Immature natural killer cell (primary cell): Measurements from ENCODE around the gene CFAP299. TPM values are rescaled to one million over a fixed set of nuclear protein-coding genes. Genes with fewer than 3 reads are reported as not detected.
"Not testable (repeated sequence)": the region's sequence is repeated elsewhere in the genome, so short reads cannot be mapped to it uniquely, and the experiment has no call there.

Experiments
- DNase-seq, 3 donors: peaks; one replicate each; pipeline ENCODE4 v3.0.0; 2022; ENCODE audit warnings: mixed read lengths in 1 of 3
- H3K27ac Mint-ChIP-seq, 6 donors: one replicate each; pipeline ENCODE4 v1.8.0; 2020; ENCODE audit warnings: mixed read lengths in 6 of 6, mild to moderate bottlenecking in 5 of 6, inconsistent platforms in 4 of 6, moderate library complexity in 3 of 6
- H3K27me3 Mint-ChIP-seq, 3 donors: one replicate each; pipeline ENCODE4 v1.8.0; 2020 to 2021; ENCODE audit warnings: low read depth in 3 of 3, mild to moderate bottlenecking in 3 of 3, mixed read lengths in 3 of 3, moderate library complexity in 3 of 3, inconsistent platforms in 1 of 3
- H3K36me3 Mint-ChIP-seq, 3 donors: one replicate each; pipeline ENCODE4 v1.8.0; 2020; ENCODE audit warnings: mixed read lengths in 3 of 3, inconsistent platforms in 2 of 3, mild to moderate bottlenecking in 2 of 3
- H3K4me1 Mint-ChIP-seq, 2 donors: one replicate each; pipeline ENCODE4 v1.8.0; 2020; ENCODE audit warnings: inconsistent platforms in 2 of 2, mild to moderate bottlenecking in 2 of 2, mixed read lengths in 2 of 2, moderate library complexity in 1 of 2
- H3K4me3 Mint-ChIP-seq, 5 donors: one replicate each; pipeline ENCODE4 v1.8.0; 2020; ENCODE audit warnings: mild to moderate bottlenecking in 5 of 5, mixed read lengths in 5 of 5, inconsistent platforms in 3 of 5, moderate library complexity in 3 of 5
- H3K9me3 Mint-ChIP-seq, 6 donors: one replicate each; pipeline ENCODE4 v1.8.0; 2020; ENCODE audit warnings: mild to moderate bottlenecking in 6 of 6, mixed read lengths in 6 of 6, inconsistent platforms in 4 of 6, moderate library complexity in 3 of 6
- polyA plus RNA-seq, 3 donors: library from polyadenylated mRNA; unstranded; fragments of 300-500 nt; fragmentation: Illumina TruSeq; gene quantifications; one replicate each; pipeline ENCODE4 v1.2.3, GENCODE V29; 2021

The CFAP299 gene
- polyA plus RNA-seq, 3 donors from 2014 or later, result 0.72 TPM; not detected in 2

- H3K27me3 Mint-ChIP-seq, result peaks cover 3 to 21% (median 4%) of the 10 kb centered on the region in 3 donors
- not testable (repeated sequence) for H3K27ac Mint-ChIP-seq, H3K36me3 Mint-ChIP-seq, H3K4me3 Mint-ChIP-seq, DNase-seq, H3K4me1 Mint-ChIP-seq
- peaks cover 11 to 24% (median 17%) of the 10 kb centered on the region in 6 donors for H3K9me3 Mint-ChIP-seq
Observed at GRCh38 chr4:80342684-80343083, 7.2 kb downstream of the CFAP299 start.

DNA sequence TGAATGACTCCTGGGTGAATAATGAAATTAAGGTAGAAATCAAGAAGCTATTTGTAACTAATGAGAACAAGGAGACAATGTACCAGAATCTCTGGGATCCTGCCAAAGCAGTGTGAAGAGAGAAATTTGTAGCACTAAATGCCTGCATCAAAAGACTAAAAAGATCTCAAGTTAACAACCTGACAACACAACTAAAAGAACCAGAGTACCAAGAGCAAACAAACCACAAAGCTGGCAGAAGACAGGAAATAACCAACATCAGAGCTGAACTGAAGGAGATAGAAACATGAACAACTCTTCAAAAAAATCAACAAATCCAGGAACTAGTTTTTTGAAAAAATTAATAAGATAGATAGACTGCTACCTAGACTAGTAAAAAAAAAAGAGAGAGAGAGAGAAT lies 8.4 kb downstream of the CFAP299 start:
- Mint-ChIP-seq H3K4me1 (peaks cover 0 to 6% of the 10 kb centered on the region in 2 donors), H3K9me3 (peaks cover 11 to 24% (median 17%) of the 10 kb centered on the region in 6 donors), H3K4me3 (no peak overlapping the region), H3K36me3 (peaks cover 3 to 7% (median 5%) of the 10 kb centered on the region in 3 donors), H3K27ac (no peak overlapping the region), H3K27me3 (peaks cover 6 to 26% (median 11%) of the 10 kb centered on the region in 3 donors)
- no peak for DNase-seq

DNA sequence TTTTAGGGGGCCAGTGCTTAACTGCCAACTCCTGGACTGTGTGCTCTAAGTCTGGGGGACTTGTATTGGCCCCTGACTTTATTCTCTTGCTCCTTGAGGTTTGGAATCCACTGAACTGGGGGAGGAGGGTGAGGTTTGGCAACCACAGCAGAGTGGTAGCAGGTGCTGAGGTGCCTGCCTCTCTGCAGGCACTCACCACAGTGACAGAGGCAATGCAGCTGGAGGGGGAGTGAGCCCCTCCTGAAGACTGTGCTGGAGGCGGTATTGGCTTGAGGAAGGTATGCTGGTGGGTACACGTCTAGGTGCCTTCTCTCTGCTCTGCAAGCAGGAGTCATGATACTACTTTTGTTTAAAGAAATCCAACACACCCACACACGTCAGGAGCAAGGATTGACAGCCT lies 24.6 kb downstream of the CFAP299 start:
- peak overlapping the region in 2 of 6 donors; percentile 10 to 64 for H3K27ac Mint-ChIP-seq
- H3K36me3 Mint-ChIP-seq, result no peaks in the 10 kb centered on the region
- peaks cover 4 to 14% of the 10 kb centered on the region in 2 donors for H3K4me1 Mint-ChIP-seq
- H3K4me3 Mint-ChIP-seq, result peak overlapping the region in 1 of 5 donors; percentile 45
- no peaks in the 10 kb centered on the region for H3K9me3 Mint-ChIP-seq
- DNase-seq, result peak; percentile 30 to 40 (median 35)
- H3K27me3 Mint-ChIP-seq, result peaks cover 7 to 21% (median 8%) of the 10 kb centered on the region in 3 donors

DNA sequence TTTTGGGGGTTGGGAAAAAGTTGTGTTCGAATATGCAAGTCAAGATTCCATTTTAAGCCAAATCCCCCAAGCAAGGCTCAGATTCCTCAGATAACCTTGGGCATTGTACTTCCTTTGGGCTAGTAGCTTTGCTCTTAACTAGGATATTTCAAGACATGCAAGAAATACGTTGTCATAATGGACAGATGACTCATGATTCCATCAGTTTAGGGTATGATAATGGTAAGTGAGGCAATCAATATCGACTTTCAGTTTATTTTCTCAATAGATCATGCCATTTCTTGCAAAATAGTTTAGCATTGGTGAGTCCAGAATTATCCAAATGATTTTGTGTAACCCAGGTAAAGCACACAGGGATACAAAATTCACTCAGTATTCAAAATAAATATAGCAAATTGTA lies 25.4 kb downstream of the CFAP299 start:
- Mint-ChIP-seq H3K4me3 (no peak overlapping the region), H3K9me3 (no peaks in the 10 kb centered on the region), H3K27me3 (peaks cover 7 to 19% (median 8%) of the 10 kb centered on the region in 3 donors), H3K4me1 (peaks cover 4 to 14% of the 10 kb centered on the region in 2 donors), H3K36me3 (no peaks in the 10 kb centered on the region), H3K27ac (no peak overlapping the region)
- no peak for DNase-seq

DNA sequence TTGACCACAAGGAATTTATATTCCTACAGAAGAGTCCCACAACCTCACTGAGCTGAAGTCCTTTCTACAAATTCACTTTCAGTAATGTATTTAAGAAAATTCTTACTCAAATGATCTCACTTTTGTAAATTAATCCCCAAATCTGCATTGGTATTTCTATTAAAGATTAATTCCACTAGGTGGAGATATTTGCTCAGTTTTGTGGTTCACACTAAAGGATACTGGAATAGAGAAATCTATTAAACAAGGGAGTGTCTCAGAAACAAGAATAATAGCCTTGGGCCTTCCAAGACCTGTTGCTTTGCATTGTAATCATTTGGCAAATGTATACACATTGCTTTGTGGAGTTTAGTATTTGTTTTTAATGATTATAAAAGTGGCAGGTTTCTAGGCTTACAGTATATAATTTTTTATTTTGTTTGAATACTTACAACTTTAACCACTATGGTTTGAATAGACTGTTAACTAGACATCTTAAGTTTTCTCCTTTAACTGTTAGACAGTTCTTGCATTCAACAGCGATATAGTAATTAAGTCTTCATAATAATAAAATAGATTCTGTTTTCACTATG lies 25.9 kb downstream of the CFAP299 start:
- Mint-ChIP-seq H3K36me3 (no peaks in the 10 kb centered on the region), H3K27ac (no peak overlapping the region)
- DNase-seq, result peak; percentile 19 to 40 (median 21)

GRCh38 chr4:80362578-80363181 lies 27.1 kb downstream of the CFAP299 start:
- no peak overlapping the region for H3K27ac Mint-ChIP-seq
- H3K36me3 Mint-ChIP-seq, result no peaks in the 10 kb centered on the region
- H3K4me3 Mint-ChIP-seq, result no peak overlapping the region
- H3K9me3 Mint-ChIP-seq, result no peaks in the 10 kb centered on the region
- peak; percentile 22 to 44 (median 24) for DNase-seq
- H3K4me1 Mint-ChIP-seq, result peaks cover 6 to 19% of the 10 kb centered on the region in 2 donors
- H3K27me3 Mint-ChIP-seq, result peaks cover 3 to 14% (median 7%) of the 10 kb centered on the region in 3 donors

More for the DNA sequence above, 25.9 kb downstream of the CFAP299 start:
- Mint-ChIP-seq H3K27me3 (peaks cover 7 to 21% (median 8%) of the 10 kb centered on the region in 3 donors), H3K9me3 (no peaks in the 10 kb centered on the region), H3K4me3 (no peak overlapping the region), H3K4me1 (peaks cover 6 to 19% of the 10 kb centered on the region in 2 donors)

DNA sequence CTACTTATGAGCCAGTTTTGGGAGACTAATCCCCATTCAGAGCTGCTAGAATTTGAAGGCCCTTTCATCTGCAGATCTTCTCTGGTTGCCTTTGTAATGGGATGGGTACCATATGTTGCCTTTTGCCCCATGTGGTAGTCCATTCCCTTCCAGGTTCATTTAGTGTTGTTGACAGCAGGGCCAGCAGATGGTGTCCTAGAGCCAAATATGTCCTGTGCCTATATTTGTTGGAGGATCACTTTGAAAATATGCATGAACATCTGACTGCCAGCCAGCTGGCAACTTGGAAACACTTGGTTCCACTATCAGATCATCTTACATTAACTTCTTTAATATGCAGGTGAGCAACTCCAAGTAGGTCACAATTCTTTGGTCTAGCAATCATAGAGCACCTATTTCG lies 30.4 kb downstream of the CFAP299 start:
- H3K27ac Mint-ChIP-seq, result peak overlapping the region in 1 of 6 donors; percentile 31
- no peaks in the 10 kb centered on the region for H3K36me3 Mint-ChIP-seq
- H3K9me3 Mint-ChIP-seq, result peaks cover 0 to 4% (median 0%) of the 10 kb centered on the region in 6 donors
- DNase-seq, result peak; percentile 39 to 63 (median 50)
- H3K4me3 Mint-ChIP-seq, result no peak overlapping the region
- H3K4me1 Mint-ChIP-seq, result peaks cover 2 to 17% of the 10 kb centered on the region in 2 donors
- H3K27me3 Mint-ChIP-seq, result peaks cover 0 to 7% (median 4%) of the 10 kb centered on the region in 3 donors

DNA sequence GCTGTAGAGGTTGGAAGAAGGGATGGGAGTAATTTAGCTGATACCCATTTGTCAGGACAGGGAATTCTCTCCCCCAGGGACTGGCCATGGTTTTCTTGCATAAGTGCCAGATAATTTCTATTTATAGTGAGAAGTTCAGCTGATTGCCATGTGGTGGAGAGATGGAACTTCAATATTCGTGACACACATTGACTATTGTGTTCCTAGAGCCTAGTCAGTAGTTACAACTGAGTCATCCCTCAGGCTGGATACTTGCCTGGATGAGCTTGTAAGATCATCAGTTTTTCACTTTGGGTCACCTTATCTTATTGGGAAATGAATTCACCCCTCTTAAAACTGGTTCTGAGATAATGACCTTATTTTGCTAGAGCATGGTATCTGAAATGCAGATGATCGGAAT lies 32.2 kb downstream of the CFAP299 start:
- no peak for DNase-seq
- H3K9me3 Mint-ChIP-seq, result peaks cover 0 to 4% (median 0%) of the 10 kb centered on the region in 6 donors
- peaks cover 0 to 7% (median 2%) of the 10 kb centered on the region in 3 donors for H3K27me3 Mint-ChIP-seq
- no peak overlapping the region for H3K4me3 Mint-ChIP-seq
- peaks cover 0 to 7% (median 4%) of the 10 kb centered on the region in 3 donors for H3K36me3 Mint-ChIP-seq
- H3K4me1 Mint-ChIP-seq, result peaks cover 2 to 19% of the 10 kb centered on the region in 2 donors
- no peak overlapping the region for H3K27ac Mint-ChIP-seq

- Mint-ChIP-seq H3K9me3 (peaks cover 0 to 4% (median 0%) of the 10 kb centered on the region in 6 donors), H3K4me1 (peaks cover 2 to 19% of the 10 kb centered on the region in 2 donors), H3K27me3 (peaks cover 0 to 2% (median 0%) of the 10 kb centered on the region in 3 donors), H3K36me3 (peaks cover 0 to 7% (median 4%) of the 10 kb centered on the region in 3 donors), H3K27ac (no peak overlapping the region), H3K4me3 (no peak overlapping the region)
- no peak for DNase-seq
Observed at GRCh38 chr4:80370635-80371034, 35.1 kb downstream of the CFAP299 start.

- peaks cover 0 to 4% (median 0%) of the 10 kb centered on the region in 6 donors for H3K9me3 Mint-ChIP-seq
- H3K4me3 Mint-ChIP-seq, result no peak overlapping the region
- no peak overlapping the region for H3K27ac Mint-ChIP-seq
- no peak for DNase-seq
- peaks cover 1 to 17% of the 10 kb centered on the region in 2 donors for H3K4me1 Mint-ChIP-seq
- H3K27me3 Mint-ChIP-seq, result peaks cover 0 to 1% (median 0%) of the 10 kb centered on the region in 3 donors
- peaks cover 0 to 7% (median 4%) of the 10 kb centered on the region in 3 donors for H3K36me3 Mint-ChIP-seq
Observed at GRCh38 chr4:80371046-80371445, 35.5 kb downstream of the CFAP299 start.

DNA sequence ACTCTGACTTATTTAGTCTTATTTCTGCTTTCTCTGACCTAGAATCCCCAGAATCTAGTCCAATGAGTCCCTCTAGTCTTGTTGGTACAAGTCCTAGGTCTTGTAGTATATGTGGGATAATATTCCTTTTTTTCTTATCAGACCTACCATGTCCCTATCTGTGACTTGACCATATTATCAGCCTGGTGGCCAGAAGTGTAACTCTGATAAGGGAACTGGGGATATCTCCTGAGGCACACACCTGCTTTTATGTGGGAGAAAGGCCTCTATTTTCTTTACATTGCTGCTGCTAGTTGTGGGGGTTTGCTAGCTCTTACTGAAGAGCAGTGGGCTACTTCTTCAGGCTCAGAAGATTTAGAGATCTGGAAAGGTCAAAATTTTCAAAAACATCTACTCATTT lies 38.6 kb downstream of the CFAP299 start:
- no peaks in the 10 kb centered on the region for H3K27me3 Mint-ChIP-seq
- H3K27ac Mint-ChIP-seq, result no peak overlapping the region
- H3K9me3 Mint-ChIP-seq, result peaks cover 0 to 4% (median 0%) of the 10 kb centered on the region in 6 donors
- peaks cover 0 to 7% (median 4%) of the 10 kb centered on the region in 3 donors for H3K36me3 Mint-ChIP-seq
- peaks cover 0 to 14% of the 10 kb centered on the region in 2 donors for H3K4me1 Mint-ChIP-seq
- no peak overlapping the region for H3K4me3 Mint-ChIP-seq
- DNase-seq, result no peak

- no peaks in the 10 kb centered on the region for H3K4me1 Mint-ChIP-seq
- DNase-seq, result no peak
- H3K4me3 Mint-ChIP-seq, result no peak overlapping the region
- peaks cover 0 to 3% (median 0%) of the 10 kb centered on the region in 6 donors for H3K9me3 Mint-ChIP-seq
- peaks cover 1 to 4% (median 2%) of the 10 kb centered on the region in 3 donors for H3K27me3 Mint-ChIP-seq
- H3K36me3 Mint-ChIP-seq, result peaks cover 0 to 5% (median 0%) of the 10 kb centered on the region in 3 donors
- no peak overlapping the region for H3K27ac Mint-ChIP-seq
Observed at GRCh38 chr4:80382090-80382832, 46.7 kb downstream of the CFAP299 start.

GRCh38 chr4:80385397-80386280 lies 50.1 kb downstream of the CFAP299 start:
- Mint-ChIP-seq H3K9me3 (peaks cover 0 to 3% (median 0%) of the 10 kb centered on the region in 6 donors), H3K36me3 (peaks cover 0 to 4% (median 0%) of the 10 kb centered on the region in 3 donors), H3K27ac (no peak overlapping the region), H3K4me1 (no peaks in the 10 kb centered on the region), H3K4me3 (no peak overlapping the region), H3K27me3 (peaks cover 2 to 5% (median 2%) of the 10 kb centered on the region in 3 donors)
- DNase-seq, result no peak
